Stimulated activated CD4-positive, alpha-beta T cell treated with anti-CD3 and anti-CD28 coated beads, Interleukin-15, amount 100 ng/mL, for 1 hour (primary cell): ENCODE data around the gene RPS15.
"Not testable (repeated sequence)": the region's sequence is repeated elsewhere in the genome, so short reads cannot be mapped to it uniquely, and the experiment has no call there.

Experiments used
- DNase-seq, 2 donors: peaks; one replicate each; pipeline ENCODE4 v3.0.0-alpha.2; 2020; ENCODE audit warnings: low read depth in 1 of 2, low spot score in 1 of 2

RPS15 gene

DNA sequence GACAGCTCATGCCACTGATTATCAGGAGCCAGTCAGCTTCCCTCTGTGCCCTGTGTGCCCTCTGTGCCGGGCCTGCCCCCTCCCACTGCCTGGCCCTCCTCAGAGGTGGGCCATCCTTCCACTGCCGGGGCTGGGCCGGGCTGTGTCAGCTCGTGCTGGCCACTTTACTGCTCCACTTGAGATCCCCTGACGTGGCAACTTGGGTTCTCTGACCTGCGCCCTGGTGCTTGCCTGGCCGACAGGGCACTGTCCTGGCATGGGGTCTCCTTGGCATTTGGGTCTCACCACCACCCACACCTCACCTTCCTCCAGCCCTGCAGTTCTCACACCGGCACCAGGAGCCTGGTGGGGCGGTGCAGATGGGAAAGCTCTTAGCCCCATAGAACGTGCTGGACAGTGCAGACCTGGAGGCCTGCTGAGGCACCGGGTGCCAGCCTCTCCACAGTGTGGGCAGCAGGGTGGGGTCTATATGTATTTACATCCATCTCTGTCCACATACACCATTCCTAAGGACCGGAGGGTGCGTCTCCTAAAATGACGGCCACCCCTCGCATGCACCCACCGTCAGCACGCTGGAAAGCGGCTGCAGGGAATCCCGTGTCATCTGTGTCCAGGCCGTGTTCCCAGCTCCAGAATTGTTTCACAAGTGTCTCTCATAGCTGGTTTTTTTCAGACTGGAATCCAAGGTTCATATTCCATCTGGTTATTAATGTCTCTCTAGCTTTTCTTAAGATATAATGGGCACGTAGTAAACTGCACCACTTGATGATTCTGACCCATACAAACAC lies 19.1 kb upstream of the RPS15 start:
- no peak for DNase-seq

DNA sequence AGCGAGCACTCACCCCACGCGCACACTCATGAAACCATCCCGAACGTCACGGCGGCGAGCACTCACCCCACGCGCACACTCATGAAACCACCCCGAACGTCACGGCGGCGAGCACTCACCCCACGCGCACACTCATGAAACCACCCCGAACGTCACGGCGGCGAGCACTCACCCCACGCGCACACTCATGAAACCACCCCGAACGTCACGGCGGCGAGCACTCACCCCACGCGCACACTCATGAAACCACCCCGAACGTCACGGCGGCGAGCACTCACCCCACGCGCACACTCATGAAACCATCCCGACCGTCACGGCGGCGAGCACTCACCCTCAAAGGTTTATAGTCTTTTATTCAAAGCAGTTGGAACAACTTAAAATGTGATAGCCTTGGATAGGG lies 18.1 kb upstream of the RPS15 start:
- not testable (repeated sequence) for DNase-seq

- DNase-seq: no peak
Observed at GRCh38 chr19:1420590-1420989, 17.6 kb upstream of the RPS15 start.

DNA sequence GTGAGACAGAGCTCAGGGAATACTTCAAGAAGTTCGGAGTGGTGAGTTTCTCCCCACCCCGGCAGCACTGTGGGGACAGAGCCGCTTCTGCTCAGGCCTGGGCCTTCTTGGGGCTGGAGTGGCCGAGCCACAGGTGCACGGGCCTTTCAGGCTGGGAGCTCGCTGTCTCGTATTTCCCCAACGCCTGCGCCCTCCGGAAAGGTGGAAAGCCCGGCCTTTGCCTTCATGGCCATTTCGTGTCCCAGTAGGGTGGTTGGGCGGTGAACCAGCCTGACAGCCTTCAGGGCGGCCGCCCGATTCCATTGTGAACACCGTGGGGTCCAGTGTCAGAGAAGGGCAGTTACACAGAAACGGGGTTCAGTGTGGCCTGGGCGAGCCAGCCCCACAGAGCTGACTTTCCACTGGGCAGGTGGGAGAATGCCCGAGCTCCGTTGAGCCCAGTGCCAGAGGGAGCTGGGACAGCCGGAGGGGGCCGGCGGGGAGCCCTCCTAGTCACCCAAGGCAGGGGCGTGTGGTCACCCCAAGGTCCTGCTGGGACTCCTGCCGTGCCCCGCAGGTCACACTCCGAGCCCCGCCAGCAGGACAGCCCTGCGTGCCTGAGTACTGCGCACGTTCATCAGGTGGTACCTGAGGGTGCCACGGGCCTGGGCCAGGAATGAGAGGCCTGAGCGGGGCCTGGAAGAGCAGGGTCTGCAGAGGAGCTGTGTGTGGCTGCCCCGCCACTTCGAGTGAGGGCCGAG lies 16.8 kb upstream of the RPS15 start:
- DNase-seq: no peak

DNA sequence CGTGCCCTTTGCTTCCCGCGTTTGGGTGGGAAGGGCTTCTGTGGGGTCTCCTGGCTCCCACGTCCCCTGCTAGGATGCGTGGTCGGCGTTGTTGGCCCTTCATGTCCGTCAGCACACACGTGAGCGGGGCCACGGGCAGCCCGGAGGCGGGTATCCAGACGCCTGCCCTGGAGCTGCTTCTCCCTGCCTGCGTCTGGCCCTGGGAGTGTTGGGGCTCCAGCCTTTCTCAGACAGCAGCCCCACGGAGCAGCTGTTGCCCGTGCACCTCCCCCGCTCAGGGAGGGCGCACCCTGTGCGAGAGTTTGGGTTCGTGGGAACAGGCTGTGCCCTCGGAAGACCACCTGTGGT lies 16.3 kb upstream of the RPS15 start:
- DNase-seq: no peak

DNA sequence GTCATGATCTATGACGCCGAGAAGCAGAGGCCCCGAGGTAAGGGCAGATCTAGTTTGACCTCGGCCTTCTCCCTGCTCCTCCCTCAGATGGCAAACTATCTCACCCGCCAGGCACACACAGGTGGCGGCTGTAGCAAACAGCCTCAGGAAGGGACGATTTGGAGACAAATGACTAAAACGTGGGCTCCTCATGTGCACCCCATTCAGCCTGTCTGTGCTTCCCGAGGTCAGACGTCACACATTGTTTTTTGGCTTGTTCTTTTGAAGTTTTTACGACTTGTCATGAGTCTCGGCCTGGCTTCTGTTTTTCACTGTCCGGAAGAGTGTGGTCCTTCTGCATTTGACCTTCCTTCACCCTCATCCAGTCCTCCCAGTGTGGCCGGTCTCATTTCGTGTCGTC lies 15.8 kb upstream of the RPS15 start:
- DNase-seq: no peak

- DNase-seq: no peak
Observed at GRCh38 chr19:1422943-1423342, 15.3 kb upstream of the RPS15 start.

DNA sequence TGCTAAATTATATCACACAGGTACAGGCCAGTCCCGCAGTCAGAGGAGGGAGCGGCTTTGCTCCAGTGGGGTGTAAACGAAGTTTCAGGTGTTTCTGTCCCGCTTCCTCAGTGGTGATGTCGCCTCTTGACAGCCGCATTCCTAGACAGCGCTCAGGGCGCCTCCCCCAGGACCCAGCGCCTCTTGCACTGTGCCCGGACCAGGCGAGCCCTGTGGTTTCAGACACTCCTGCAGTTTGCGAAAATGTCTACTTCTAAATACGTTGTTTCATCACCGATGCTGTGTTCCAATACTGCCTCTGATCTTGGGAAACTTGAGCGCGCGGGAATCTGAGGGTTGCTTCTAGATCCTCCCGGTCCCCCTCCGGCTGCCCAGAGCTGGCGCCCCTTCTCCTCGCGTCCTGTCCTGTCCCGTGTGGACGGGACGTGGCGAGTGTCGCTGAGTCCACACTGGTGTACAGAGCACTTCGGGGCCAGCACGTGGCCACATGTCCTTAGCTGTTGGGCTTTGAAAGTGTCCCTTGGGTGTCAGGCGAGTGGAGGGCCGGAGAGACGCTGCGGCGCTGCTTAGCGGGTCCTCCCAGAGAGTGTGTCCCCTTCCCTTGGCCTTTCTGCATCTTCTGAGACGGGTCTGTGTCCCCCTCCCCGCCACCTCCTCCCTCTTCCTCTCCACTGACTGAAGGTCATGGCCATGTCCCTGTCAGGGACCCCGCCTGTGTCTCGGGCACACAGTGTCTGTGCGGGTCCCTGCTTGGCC lies 14.6 kb upstream of the RPS15 start:
- DNase-seq: no peak

DNA sequence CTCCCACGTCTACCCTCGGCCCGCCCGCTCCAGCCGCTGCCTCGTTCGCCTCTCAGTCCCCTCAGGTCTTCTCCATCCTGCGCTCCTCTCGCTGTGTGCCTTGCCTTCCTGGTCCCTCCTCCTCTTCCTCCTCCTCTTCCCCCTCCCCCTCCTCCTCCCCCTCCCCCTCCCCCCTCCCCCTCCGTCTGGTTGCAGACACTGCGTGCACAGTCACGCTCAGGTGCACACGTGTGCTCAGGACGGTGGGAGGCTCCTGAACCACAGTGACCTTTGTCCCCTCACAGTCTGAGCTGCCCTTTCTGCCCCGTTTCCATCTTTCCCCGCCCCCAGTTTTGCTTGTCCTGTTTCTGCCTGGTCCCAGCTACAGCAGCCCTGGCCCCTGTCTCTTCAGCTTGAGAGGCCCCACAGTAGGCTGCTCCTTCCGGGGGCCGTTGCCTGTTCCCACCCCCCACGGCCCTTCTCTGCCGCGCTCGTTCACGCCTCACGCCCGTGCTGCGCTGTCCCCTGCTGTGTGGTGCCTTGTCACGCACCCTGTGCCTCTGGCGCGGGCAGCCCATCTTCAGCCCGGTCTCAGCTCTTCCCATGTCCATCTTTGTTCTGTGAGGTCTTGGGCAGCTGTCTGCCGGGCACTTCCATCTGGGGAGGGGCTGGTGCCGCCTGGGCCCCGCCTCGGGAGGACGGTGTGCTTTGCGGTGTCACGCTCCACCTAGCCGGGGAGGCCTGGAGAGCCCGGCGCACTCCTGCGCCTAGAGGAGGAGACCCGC lies 13.8 kb upstream of the RPS15 start:
- no peak for DNase-seq

GRCh38 chr19:1425102-1425837 lies 12.9 kb upstream of the RPS15 start:
- DNase-seq: no peak

- DNase-seq: no peak
Observed at GRCh38 chr19:1425902-1426301, 12.3 kb upstream of the RPS15 start.

DNA sequence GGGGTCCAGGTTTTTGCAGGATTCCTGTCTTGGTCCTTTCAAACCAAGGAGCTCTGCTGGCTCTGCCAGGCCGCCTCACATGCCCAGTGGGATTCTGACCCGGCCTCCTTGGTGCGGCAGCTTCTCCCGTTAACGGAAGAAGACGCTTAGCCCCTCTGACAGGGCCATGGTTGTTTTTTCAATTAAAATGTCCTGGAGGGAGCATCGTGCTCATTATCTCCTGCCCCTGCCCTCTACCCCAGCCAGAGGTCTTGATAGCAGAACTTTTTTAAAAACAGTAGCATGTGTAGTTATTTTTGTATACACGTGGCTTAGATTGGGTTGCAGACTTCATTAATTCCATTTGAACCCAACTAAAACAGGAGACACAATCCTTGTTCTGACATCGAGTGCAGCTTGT lies 11.5 kb upstream of the RPS15 start:
- DNase-seq: no peak

DNA sequence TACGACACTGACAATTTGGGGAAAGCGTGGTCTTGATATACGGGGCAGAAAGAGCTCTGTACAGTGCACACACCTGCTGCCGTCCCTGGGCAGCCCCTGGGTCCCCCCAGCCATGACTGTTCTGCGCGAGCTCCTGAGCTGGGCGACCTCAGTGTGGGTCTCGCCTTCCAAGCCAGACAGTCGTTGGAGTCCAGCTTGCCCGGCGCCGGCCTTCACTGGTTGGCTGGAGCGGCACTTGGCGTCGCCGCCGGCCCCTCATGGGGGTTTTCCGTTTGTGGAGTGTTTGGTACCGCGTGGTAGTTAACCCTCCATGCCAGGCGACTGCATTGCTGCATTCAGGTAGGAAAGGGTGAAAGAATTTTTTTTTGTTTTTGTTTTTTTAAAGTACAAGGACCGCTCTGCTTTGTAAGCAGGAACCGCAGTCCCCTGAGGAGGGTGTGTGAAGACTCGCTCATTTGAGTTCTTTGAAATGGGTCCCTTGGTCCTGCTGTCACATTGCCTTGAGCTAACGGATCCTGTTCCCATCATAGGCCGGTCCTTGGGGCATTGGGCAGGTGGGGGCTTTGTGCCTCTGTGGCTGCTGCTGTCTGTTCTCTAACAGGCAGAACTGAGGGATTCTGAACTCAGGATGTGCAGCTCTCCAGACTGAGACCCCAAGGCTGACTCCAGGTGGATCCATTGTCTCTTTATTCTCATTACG lies 10.8 kb upstream of the RPS15 start:
- no peak for DNase-seq

- DNase-seq: no peak
Observed at GRCh38 chr19:1428738-1429391, 9.3 kb upstream of the RPS15 start.

- no peak for DNase-seq
Observed at GRCh38 chr19:1429750-1430149, 8.4 kb upstream of the RPS15 start.

GRCh38 chr19:1430246-1430645 lies 8.0 kb upstream of the RPS15 start:
- DNase-seq: no peak

- no peak for DNase-seq
Observed at GRCh38 chr19:1431759-1432506, 6.3 kb upstream of the RPS15 start.

DNA sequence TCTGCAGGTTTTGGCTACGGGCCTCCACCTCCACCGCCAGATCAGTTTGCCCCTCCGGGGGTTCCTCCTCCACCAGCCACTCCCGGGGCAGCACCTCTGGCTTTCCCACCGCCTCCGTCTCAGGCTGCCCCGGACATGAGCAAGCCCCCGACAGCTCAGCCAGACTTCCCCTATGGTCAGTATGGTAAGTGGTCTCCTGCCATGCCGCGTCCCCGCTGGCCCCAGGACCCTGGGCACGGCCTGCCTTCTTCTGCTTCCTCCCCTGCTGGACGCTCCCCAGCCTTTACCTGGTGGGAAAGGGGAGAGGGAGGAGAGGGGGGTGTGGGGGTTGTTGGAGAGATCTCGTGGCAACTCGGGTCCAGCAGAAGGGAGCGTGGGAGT lies 5.7 kb upstream of the RPS15 start:
- DNase-seq: no peak
